ENCODE measurements around the gene LY6G6F. TPM values are rescaled to one million over a fixed set of nuclear protein-coding genes. Genes with fewer than 3 reads are reported as not detected.

Gene LY6G6F
- total RNA-seq, 2 donors from 2014 or later: not detected

DNA sequence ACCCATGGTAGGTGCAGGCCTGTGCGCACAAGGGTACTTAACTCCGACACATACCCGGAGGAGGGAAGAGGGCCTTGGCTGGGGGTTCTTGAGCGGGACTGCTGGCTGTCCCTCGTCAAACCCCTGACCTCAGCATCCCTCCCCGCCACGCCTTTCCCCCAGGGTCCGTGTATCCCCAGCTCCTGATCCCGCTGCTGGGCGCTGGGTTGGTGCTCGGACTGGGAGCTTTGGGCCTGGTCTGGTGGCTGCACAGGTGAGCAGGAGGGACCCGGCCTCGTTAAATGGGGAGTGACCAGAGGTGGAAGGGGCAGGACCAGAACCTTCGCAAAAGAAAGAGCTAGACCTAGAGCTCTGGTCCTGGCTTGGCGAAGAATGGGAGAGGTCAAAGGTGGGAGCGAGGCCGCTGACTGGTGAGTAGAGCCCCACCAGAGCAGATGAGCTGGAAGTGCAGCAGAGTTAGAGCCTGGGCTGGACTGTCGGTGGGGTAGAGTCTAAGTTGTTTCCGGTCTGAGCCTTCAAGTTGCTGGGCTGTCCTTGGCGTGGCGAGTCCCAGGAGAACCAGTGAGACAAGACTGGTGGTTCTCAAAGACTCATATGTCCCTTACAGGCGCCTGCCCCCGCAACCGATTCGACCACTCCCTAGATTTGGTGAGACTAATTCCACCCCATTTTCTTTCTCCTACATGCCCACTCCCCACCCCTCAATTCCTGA, 17.5 kb downstream of the LY6G6F start:
- no peak overlapping the region for H3K9ac ChIP-seq (ENCODE audit: extremely low read depth, low read length, poor library complexity, severe bottlenecking)
- H3K4me3 Mint-ChIP-seq: no peak overlapping the region
- H3K36me3 ChIP-seq (ENCODE audit: control insufficient read depth, insufficient read depth, low read length): peaks cover 35% of the 10 kb centered on the region
- H3K4me1 ChIP-seq (ENCODE audit: control insufficient read depth, insufficient read depth, low read length): no peaks in the 10 kb centered on the region
- peaks cover 34% of the 10 kb centered on the region for H3K36me3 Mint-ChIP-seq (ENCODE audit: low read depth)
- H3K4me1 Mint-ChIP-seq: no peaks in the 10 kb centered on the region
- WGBS, 2 experiments (ENCODE audit: insufficient coverage in 1 of 2, insufficient read length in 1 of 2): 95 to 96% methylated on average over 14 to 25 of the region's 25 CpGs
- no peaks in the 10 kb centered on the region for H3K27me3 ChIP-seq (ENCODE audit: control insufficient read depth, insufficient read depth, low read length, poor library complexity, severe bottlenecking)
- H3K4me3 ChIP-seq (ENCODE audit: low read length): no peak overlapping the region
- no peak overlapping the region for H3K27ac Mint-ChIP-seq
- H3K9me3 ChIP-seq (ENCODE audit: control insufficient read depth, low read length): no peaks in the 10 kb centered on the region
- no peaks in the 10 kb centered on the region for H3K9me3 Mint-ChIP-seq
- TF ChIP-seq, protein P1, sequence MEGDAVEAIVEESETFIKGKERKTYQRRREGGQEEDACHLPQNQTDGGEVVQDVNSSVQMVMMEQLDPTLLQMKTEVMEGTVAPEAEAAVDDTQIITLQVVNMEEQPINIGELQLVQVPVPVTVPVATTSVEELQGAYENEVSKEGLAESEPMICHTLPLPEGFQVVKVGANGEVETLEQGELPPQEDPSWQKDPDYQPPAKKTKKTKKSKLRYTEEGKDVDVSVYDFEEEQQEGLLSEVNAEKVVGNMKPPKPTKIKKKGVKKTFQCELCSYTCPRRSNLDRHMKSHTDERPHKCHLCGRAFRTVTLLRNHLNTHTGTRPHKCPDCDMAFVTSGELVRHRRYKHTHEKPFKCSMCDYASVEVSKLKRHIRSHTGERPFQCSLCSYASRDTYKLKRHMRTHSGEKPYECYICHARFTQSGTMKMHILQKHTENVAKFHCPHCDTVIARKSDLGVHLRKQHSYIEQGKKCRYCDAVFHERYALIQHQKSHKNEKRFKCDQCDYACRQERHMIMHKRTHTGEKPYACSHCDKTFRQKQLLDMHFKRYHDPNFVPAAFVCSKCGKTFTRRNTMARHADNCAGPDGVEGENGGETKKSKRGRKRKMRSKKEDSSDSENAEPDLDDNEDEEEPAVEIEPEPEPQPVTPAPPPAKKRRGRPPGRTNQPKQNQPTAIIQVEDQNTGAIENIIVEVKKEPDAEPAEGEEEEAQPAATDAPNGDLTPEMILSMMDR (conservative IDR thresholded peaks at IDR 0.05): no peak
- no peak for DNase-seq
- no peaks in the 10 kb centered on the region for H3K27me3 Mint-ChIP-seq (ENCODE audit: insufficient read depth)
- no peak overlapping the region for H3K27ac ChIP-seq (ENCODE audit: low read depth, low read length)

DNA sequence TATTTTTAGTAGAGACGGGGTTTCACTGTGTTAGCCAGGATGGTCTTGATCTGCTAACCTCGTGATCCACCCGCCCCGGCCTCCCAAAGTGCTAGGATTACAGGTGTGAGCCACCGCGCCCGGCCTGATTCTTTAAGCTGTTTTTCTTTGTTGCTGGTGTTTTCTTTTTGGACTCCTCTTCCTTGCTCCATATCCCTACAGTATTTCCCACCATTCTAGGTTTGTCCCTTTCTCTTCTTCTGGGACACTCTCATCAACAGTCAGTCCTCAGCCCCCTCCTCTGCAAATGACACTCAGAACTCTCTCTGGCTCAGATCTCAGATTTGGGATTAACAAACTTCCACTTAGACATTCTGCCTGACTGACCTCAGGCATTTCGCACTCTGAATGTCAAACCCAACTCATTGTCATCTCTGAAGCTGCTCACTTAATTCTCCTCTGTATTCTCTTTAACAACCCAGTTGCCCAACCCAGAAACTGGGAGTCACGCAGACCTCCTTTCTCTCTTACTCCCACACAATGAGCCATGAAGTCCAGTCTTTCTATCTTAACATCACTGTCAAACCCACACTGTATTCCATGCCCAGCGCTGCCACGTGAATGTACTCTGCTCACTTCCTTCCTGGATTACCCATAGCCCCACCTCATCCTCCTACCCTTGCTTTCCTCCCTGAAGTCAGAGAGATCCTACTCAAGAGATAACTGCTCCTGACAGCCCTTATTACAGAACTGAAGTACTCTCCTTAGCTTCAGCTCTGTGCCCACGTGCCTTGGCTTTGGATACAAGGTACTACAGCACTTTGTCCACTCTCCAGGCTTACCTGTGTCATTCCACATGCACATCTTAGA, 19.1 kb downstream of the LY6G6F start:
- Histone ChIP-seq H3K4me1 (ENCODE audit: control insufficient read depth, insufficient read depth, low read length) (no peaks in the 10 kb centered on the region), H3K9ac (ENCODE audit: extremely low read depth, low read length, poor library complexity, severe bottlenecking) (no peak overlapping the region), H3K27ac (ENCODE audit: low read depth, low read length) (no peak overlapping the region), H3K4me3 (ENCODE audit: low read length) (no peak overlapping the region), H3K9me3 (ENCODE audit: control insufficient read depth, low read length) (no peaks in the 10 kb centered on the region), H3K27me3 (ENCODE audit: control insufficient read depth, insufficient read depth, low read length, poor library complexity, severe bottlenecking) (no peaks in the 10 kb centered on the region), H3K36me3 (ENCODE audit: control insufficient read depth, insufficient read depth, low read length) (peaks cover 39% of the 10 kb centered on the region)
- WGBS, 2 experiments (ENCODE audit: insufficient coverage in 1 of 2, insufficient read length in 1 of 2): 96 to 97% methylated on average over 11 to 12 of the region's 12 CpGs
- Mint-ChIP-seq H3K27me3 (ENCODE audit: insufficient read depth) (no peaks in the 10 kb centered on the region), H3K4me3 (no peak overlapping the region), H3K36me3 (ENCODE audit: low read depth) (peaks cover 39% of the 10 kb centered on the region), H3K27ac (no peak overlapping the region), H3K9me3 (no peaks in the 10 kb centered on the region), H3K4me1 (peaks cover 6% of the 10 kb centered on the region)
- no peak for DNase-seq
- TF ChIP-seq, protein P1 (conservative IDR thresholded peaks at IDR 0.05): no peak

DNA sequence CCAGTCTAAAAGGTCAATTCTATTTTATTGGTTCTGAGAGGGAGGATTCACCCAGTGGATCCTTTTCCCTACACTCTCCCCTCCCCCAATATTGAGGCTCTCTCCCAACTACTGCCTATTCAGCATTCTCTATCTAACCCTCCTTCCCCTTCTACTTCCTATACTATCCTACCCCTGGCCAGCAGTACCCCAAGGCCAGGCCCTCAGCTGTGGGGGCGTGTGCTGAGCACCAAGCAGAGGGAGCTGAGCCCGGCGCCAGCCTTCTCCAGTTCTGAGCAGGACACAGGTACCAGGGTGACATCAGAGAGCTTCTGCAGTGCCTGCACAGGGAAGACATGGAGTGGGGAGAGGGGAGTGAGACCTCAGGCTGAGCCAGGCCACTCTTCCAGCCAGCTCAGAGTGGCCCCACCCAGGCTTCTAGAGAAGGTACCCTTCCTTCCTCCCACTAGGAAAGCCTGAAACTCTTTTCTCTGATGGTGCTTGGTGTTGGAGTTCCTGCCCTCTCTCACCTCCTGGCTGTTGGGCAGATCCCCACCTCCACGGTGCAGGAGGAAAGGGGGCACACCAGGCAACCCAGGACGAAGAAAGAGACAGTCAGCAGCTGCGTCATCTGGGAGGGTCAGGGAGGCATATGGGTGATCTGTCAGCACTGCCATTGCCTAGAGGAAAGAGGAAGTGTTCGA, 20.5 kb downstream of the LY6G6F start:
- no peaks in the 10 kb centered on the region for H3K9me3 Mint-ChIP-seq
- 93 to 95% methylated on average over 6 to 7 of the region's 7 CpGs for WGBS, 2 experiments (ENCODE audit: insufficient coverage in 1 of 2, insufficient read length in 1 of 2)

More for the DNA sequence above, 20.5 kb downstream of the LY6G6F start:
- no peaks in the 10 kb centered on the region for H3K9me3 ChIP-seq (ENCODE audit: control insufficient read depth, low read length)
- H3K36me3 Mint-ChIP-seq (ENCODE audit: low read depth): peaks cover 47% of the 10 kb centered on the region
- no peak for DNase-seq
- H3K27me3 Mint-ChIP-seq (ENCODE audit: insufficient read depth): no peaks in the 10 kb centered on the region
- peaks cover 53% of the 10 kb centered on the region for H3K36me3 ChIP-seq (ENCODE audit: control insufficient read depth, insufficient read depth, low read length)
- no peak overlapping the region for H3K27ac ChIP-seq (ENCODE audit: low read depth, low read length)
- H3K4me3 ChIP-seq (ENCODE audit: low read length): no peak overlapping the region
- H3K4me1 Mint-ChIP-seq: peaks cover 8% of the 10 kb centered on the region
- peak overlapping the region; percentile 37 for H3K4me3 Mint-ChIP-seq
- H3K27me3 ChIP-seq (ENCODE audit: control insufficient read depth, insufficient read depth, low read length, poor library complexity, severe bottlenecking): no peaks in the 10 kb centered on the region
- TF ChIP-seq, protein P1 (conservative IDR thresholded peaks at IDR 0.05): no peak
- no peak overlapping the region for H3K27ac Mint-ChIP-seq
- H3K4me1 ChIP-seq (ENCODE audit: control insufficient read depth, insufficient read depth, low read length): no peaks in the 10 kb centered on the region
- H3K9ac ChIP-seq (ENCODE audit: extremely low read depth, low read length, poor library complexity, severe bottlenecking): no peak overlapping the region

Data from endodermal cell (in vitro differentiated cells).